B cell (primary cell): ENCODE data around the gene ST6GALNAC3. TPM values are rescaled to one million over a fixed set of nuclear protein-coding genes. Genes with fewer than 3 reads are reported as not detected.

Source experiments
- ATAC-seq: fragments of 200-7000 bp; cut with Tn5 transposase; one replicate; pipeline ENCODE4 v1.10.0; 2021; ENCODE audit warnings: low read depth, mild to moderate bottlenecking, moderate number of reproducible peaks, moderate library complexity
- CTCF ChIA-PET: fragments of 350-600 bp; sonication (Branson Sonifier 250); formaldehyde crosslinking; loops from one replicate; lab custom pipeline; 2021; ENCODE audit warnings: antibody characterized with exemption, inconsistent platforms; lab: Charles Lee
- POLR2A ChIA-PET: fragments of 350-600 bp; sonication (Branson Sonifier 250); formaldehyde crosslinking; loops from one replicate; lab custom pipeline; 2021; ENCODE audit warnings: antibody characterized with exemption; lab: Charles Lee
- DNase-seq: peaks from one replicate; pipeline ENCODE4 v3.0.0; 2013
- H2AFZ ChIP-seq: 2 replicates; pipeline ENCODE4 v1.6.1; 2012; ENCODE audit warnings: mild to moderate bottlenecking, low read depth, low read length; ENCODE audit not compliant: insufficient read depth, poor library complexity, severe bottlenecking
- H3K27ac ChIP-seq, 2 donors: 1 replicate in 1 of 2; 2 replicates in 1 of 2; pipeline ENCODE4 v1.5.1; 2012 to 2013; ENCODE audit warnings: low read length in 2 of 2, mild to moderate bottlenecking in 2 of 2, moderate library complexity in 1 of 2
- H3K27me3 ChIP-seq, 4 experiments: fragments of 200-600 bp in 1 of 4; sonication (generic) in 1 of 4; replicated peaks in 1 of 4; 1 replicate in 2 of 4; 2 replicates in 2 of 4; pipeline versions ENCODE4 v1.6.1 to v1.7.0; 2013 to 2016; ENCODE audit warnings: low read length in 3 of 4, mild to moderate bottlenecking in 2 of 4, mixed read lengths in 1 of 4, moderate library complexity in 1 of 4; ENCODE audit not compliant: insufficient read depth in 4 of 4, control insufficient read depth in 3 of 4; ENCODE audit errors: control extremely low read depth in 1 of 4
- H3K36me3 ChIP-seq, 2 experiments: replicated peaks in 1 of 2; 1 replicate in 1 of 2; 2 replicates in 1 of 2; pipeline versions ENCODE4 v1.6.1 to v1.7.1; 2013; ENCODE audit warnings: low read length in 1 of 2; ENCODE audit not compliant: insufficient read depth in 2 of 2, control insufficient read depth in 1 of 2; ENCODE audit errors: control extremely low read depth in 1 of 2, extremely low read depth in 1 of 2
- H3K4me1 ChIP-seq, 2 donors: fragments of 200-600 bp in 1 of 2; sonication (generic) in 1 of 2; 1 replicate in 1 of 2; 2 replicates in 1 of 2; pipeline versions ENCODE4 v1.5.1 to v1.6.1; 2013 to 2017; ENCODE audit warnings: low read length in 2 of 2; ENCODE audit not compliant: control insufficient read depth in 2 of 2, insufficient read depth in 2 of 2
- H3K4me2 ChIP-seq: replicated peaks from 2 replicates; pipeline ENCODE3; 2012; ENCODE audit warnings: mild to moderate bottlenecking, low read depth, low read length; ENCODE audit not compliant: poor library complexity, severe bottlenecking
- H3K4me3 ChIP-seq, 5 experiments: fragments of 200-600 bp in 1 of 5; sonication (generic) in 1 of 5; 1 replicate in 3 of 5; 2 replicates in 2 of 5; pipeline versions ENCODE4 v1.5.1 to v1.7.0; 2011 to 2016; ENCODE audit warnings: low read length in 4 of 5, mild to moderate bottlenecking in 4 of 5, low read depth in 2 of 5, control low read depth in 1 of 5, moderate library complexity in 1 of 5; ENCODE audit not compliant: insufficient read depth in 1 of 5; ENCODE audit errors: control extremely low read depth in 1 of 5, extremely low read depth in 1 of 5
- H3K79me2 ChIP-seq: fragments of 200-600 bp; sonication (generic); one replicate; pipeline ENCODE4 v1.6.0; 2016; ENCODE audit warnings: low read length; ENCODE audit not compliant: control insufficient read depth, insufficient read depth
- H3K9ac ChIP-seq: fragments of 200-600 bp; sonication (generic); 2 replicates; pipeline ENCODE4 v1.6.1; 2017; ENCODE audit warnings: mild to moderate bottlenecking, low read length, moderate library complexity
- H3K9me3 ChIP-seq, 3 donors: one replicate each; pipeline versions ENCODE4 v1.6.1 to v1.7.1; 2013; ENCODE audit warnings: low read length in 2 of 3; ENCODE audit not compliant: control insufficient read depth in 2 of 3, insufficient read depth in 1 of 3; ENCODE audit errors: control extremely low read depth in 1 of 3
- H4K20me1 ChIP-seq: 2 replicates; pipeline ENCODE4 v1.6.0; 2012; ENCODE audit warnings: mild to moderate bottlenecking, low read length; ENCODE audit not compliant: insufficient read depth, control insufficient read depth, poor library complexity, severe bottlenecking
- H3K27ac Mint-ChIP-seq: one replicate; pipeline ENCODE4 v1.8.0; 2021; ENCODE audit warnings: mixed read lengths
- H3K27me3 Mint-ChIP-seq: one replicate; pipeline ENCODE4 v1.8.0; 2021; ENCODE audit warnings: mixed read lengths
- H3K4me1 Mint-ChIP-seq: one replicate; pipeline ENCODE4 v1.8.0; 2021; ENCODE audit warnings: mixed read lengths
- H3K4me3 Mint-ChIP-seq: one replicate; pipeline ENCODE4 v1.8.0; 2021; ENCODE audit warnings: mixed read lengths
- H3K9me3 Mint-ChIP-seq: one replicate; pipeline ENCODE4 v1.8.0; 2022; ENCODE audit warnings: mixed read lengths; ENCODE audit not compliant: insufficient read depth
- EZH2 ChIP-seq: IDR thresholded peaks from 2 replicates; pipeline ENCODE4 v1.6.1; 2012; ENCODE audit warnings: borderline replicate concordance, low read depth, mild to moderate bottlenecking, moderate library complexity, low read length; ENCODE audit not compliant: insufficient read depth, poor library complexity, severe bottlenecking
- WGBS: methylation state at CpG from one replicate; pipeline ENCODE4 v1.1.5; 2013; ENCODE audit warnings: missing lambda C conversion rate; ENCODE audit not compliant: insufficient coverage; 5-methylcytosine and 5-hydroxymethylcytosine counted together
- intact Hi-C: fragments of 100-400 bp; cut with micrococcal nuclease; formaldehyde crosslinking; loops from one replicate; pipeline ENCODE4 v1.10.0; 2022
- polyA plus RNA-seq: library from polyadenylated mRNA; depleted of rRNA; stranded (reverse); fragments of >200 nt; gene quantifications from 2 replicates; pipeline ENCODE4 v1.2.3, GENCODE V29; 2012
- total RNA-seq, 2 donors: library from RNA; stranded (reverse); fragments of 120-200 nt in 1 of 2; gene quantifications; 1 replicate in 1 of 2; 2 replicates in 1 of 2; pipeline versions ENCODE4 v1.2.3 to v1.2.4, GENCODE V29; 2013 to 2022
- TF ChIP-seq, protein P1 (sequence below): fragments of 200-600 bp; IDR thresholded peaks from one replicate; pipeline ENCODE4 v1.8.0; 2022; ENCODE audit warnings: antibody characterized with exemption, mild to moderate bottlenecking

Gene ST6GALNAC3
- total and polyA plus RNA-seq, 2 donors (not counting 1 experiment from before 2014, with no cell fraction given) = 3.0 to 17.3 TPM

- Histone ChIP-seq H2AFZ (no peak overlapping the region), H4K20me1 (no peaks in the 10 kb centered on the region), H3K9me3 (no peaks in the 10 kb centered on the region), H3K27ac (no peak overlapping the region), H3K4me3 (no peak overlapping the region), H3K4me2 (no peak overlapping the region), H3K27me3 (no peaks in the 10 kb centered on the region), H3K4me1 (no peaks in the 10 kb centered on the region), H3K79me2 (no peaks in the 10 kb centered on the region), H3K36me3 (no peaks in the 10 kb centered on the region), H3K9ac (no peak overlapping the region)
- Mint-ChIP-seq H3K27ac (no peak overlapping the region), H3K27me3 (no peaks in the 10 kb centered on the region), H3K4me3 (no peak overlapping the region), H3K9me3 (no peaks in the 10 kb centered on the region), H3K4me1 (no peaks in the 10 kb centered on the region)
- DNase-seq (no peak), ATAC-seq (no peak)
- intact Hi-C loops = no loop called here
- TF ChIP-seq, protein P1, sequence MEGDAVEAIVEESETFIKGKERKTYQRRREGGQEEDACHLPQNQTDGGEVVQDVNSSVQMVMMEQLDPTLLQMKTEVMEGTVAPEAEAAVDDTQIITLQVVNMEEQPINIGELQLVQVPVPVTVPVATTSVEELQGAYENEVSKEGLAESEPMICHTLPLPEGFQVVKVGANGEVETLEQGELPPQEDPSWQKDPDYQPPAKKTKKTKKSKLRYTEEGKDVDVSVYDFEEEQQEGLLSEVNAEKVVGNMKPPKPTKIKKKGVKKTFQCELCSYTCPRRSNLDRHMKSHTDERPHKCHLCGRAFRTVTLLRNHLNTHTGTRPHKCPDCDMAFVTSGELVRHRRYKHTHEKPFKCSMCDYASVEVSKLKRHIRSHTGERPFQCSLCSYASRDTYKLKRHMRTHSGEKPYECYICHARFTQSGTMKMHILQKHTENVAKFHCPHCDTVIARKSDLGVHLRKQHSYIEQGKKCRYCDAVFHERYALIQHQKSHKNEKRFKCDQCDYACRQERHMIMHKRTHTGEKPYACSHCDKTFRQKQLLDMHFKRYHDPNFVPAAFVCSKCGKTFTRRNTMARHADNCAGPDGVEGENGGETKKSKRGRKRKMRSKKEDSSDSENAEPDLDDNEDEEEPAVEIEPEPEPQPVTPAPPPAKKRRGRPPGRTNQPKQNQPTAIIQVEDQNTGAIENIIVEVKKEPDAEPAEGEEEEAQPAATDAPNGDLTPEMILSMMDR = no peak
- no peak for TF ChIP-seq EZH2
- ChIA-PET POLR2A (no interaction called here), CTCF (no interaction called here)
These were observed 467.8 kb downstream of the ST6GALNAC3 start for GRCh38 chr1:76542359-76542758.

DNA sequence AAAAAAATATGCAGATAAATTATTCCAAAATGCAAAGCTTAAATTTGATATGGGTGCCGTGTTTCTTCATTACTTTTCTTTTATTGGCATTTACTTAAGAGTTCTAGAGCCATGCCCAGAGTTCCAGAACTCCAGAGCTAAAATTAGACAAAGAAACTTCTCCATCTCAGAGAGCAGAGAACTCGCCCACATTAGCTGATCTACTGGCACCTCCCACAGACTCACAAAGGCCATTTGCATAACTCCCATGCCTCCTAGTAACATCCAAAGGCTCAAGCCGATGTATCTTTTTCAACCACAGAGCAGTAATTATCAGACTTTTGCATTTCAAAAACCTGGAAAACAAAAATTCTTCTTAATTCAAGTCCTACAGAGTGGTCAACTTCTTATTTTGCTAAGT lies 468.9 kb downstream of the ST6GALNAC3 start:
- Histone ChIP-seq H3K9ac (no peak overlapping the region), H3K27me3 (no peaks in the 10 kb centered on the region), H3K4me2 (no peak overlapping the region), H3K4me1 (no peaks in the 10 kb centered on the region), H4K20me1 (no peaks in the 10 kb centered on the region), H3K4me3 (no peak overlapping the region), H3K27ac (no peak overlapping the region), H3K9me3 (no peaks in the 10 kb centered on the region), H3K36me3 (no peaks in the 10 kb centered on the region), H3K79me2 (no peaks in the 10 kb centered on the region), H2AFZ (no peak overlapping the region)
- H3K9me3 Mint-ChIP-seq = no peaks in the 10 kb centered on the region
- POLR2A ChIA-PET = no interaction called here
- TF ChIP-seq, protein P1 = no peak
- TF ChIP-seq EZH2 = no peak
- no peak for ATAC-seq
- no peaks in the 10 kb centered on the region for H3K4me1 Mint-ChIP-seq
- CTCF ChIA-PET = no interaction called here
- H3K27me3 Mint-ChIP-seq = no peaks in the 10 kb centered on the region
- H3K4me3 Mint-ChIP-seq = no peak overlapping the region
- DNase-seq = no peak
- intact Hi-C loops = no loop called here
- WGBS = 90% methylated on average over 2 of the region's 3 CpGs
- no peak overlapping the region for H3K27ac Mint-ChIP-seq
